Neural crest cell (in vitro differentiated cells): ENCODE measurements around the gene NKX2-4. TPM values are rescaled to one million over a fixed set of nuclear protein-coding genes. Genes with fewer than 3 reads are reported as not detected.
A peak's percentile ranks its signal among the peaks of the same experiment; 100 is the strongest.

Experiments
- DNase-seq: peaks from one replicate; pipeline ENCODE4 v3.0.0; 2021; ENCODE audit warnings: low read depth, mixed read lengths, low spot score
- H3K27ac Mint-ChIP-seq: one replicate; pipeline ENCODE4 v1.8.0; 2021; ENCODE audit warnings: mild to moderate bottlenecking, mixed read lengths; ENCODE audit not compliant: unreplicated experiment
- H3K27me3 Mint-ChIP-seq: 2 replicates; pipeline ENCODE4 v1.8.0; 2021; ENCODE audit warnings: low read depth, mild to moderate bottlenecking, mixed read lengths
- H3K36me3 Mint-ChIP-seq: 2 replicates; pipeline ENCODE4 v1.8.0; 2021; ENCODE audit warnings: low read depth, mild to moderate bottlenecking, mixed read lengths
- H3K4me1 Mint-ChIP-seq: 2 replicates; pipeline ENCODE4 v1.8.0; 2021; ENCODE audit warnings: mixed read lengths
- H3K4me3 Mint-ChIP-seq: one replicate; pipeline ENCODE4 v1.8.0; 2021; ENCODE audit warnings: mild to moderate bottlenecking, mixed read lengths
- H3K9me3 Mint-ChIP-seq: 2 replicates; pipeline ENCODE4 v1.8.0; 2021; ENCODE audit warnings: mixed read lengths
- total RNA-seq: library from RNA; stranded (reverse); gene quantifications from 2 replicates; pipeline ENCODE4 v1.2.1, GENCODE V29; 2021
- TF ChIP-seq, protein P1 (sequence below): fragments of 200-600 bp; sonication (generic); conservative IDR thresholded peaks from 2 replicates; pipeline ENCODE4 v1.5.0; 2021; ENCODE audit warnings: antibody characterized with exemption, mild to moderate bottlenecking

The NKX2-4 gene
- total RNA-seq, 1 donor from 2014 or later: not detected

DNA sequence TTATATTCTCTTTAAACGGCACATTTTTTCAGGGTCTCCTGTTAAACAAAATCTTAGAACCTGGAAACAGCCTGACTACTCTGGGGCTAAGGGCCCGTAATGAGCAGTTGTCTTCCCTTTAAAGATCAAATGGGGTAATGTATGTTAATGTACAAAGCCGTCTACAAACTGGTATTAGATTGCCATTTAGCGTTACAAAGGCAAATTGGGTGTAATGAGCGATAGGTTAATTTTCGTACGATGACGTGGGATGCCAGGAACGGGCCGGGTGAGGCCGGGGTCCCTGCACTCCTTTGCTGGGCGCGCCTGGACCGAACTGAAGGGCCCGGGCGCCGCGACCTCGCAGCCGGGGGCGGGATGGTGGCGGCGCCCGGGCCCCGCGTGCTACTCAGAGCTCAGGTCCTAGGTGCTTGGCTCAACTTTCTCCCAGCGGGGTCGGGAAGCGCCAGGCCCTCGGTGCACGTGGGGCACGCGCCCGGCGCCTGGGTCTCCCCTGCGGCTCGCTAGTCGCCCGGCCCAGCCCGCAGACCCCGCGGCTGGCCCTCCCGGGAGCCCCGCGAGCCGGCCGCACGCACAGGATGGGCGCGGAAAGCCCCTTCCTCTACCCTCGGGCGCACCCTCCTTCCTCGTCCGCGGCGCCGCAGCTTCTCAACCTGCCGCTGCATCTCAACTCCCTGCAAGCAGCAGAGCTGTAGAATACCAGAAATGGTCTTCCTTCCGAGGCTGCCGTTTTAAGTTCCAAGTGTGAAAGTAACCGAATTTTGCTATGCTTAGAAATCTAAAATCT, 5.9 kb downstream of the NKX2-4 start:
- DNase-seq: no peak
- H3K36me3 Mint-ChIP-seq: peaks cover 18% of the 10 kb centered on the region
- H3K27me3 Mint-ChIP-seq: peaks cover 74% of the 10 kb centered on the region
- H3K4me1 Mint-ChIP-seq: peaks cover 10% of the 10 kb centered on the region
- TF ChIP-seq, protein P1, sequence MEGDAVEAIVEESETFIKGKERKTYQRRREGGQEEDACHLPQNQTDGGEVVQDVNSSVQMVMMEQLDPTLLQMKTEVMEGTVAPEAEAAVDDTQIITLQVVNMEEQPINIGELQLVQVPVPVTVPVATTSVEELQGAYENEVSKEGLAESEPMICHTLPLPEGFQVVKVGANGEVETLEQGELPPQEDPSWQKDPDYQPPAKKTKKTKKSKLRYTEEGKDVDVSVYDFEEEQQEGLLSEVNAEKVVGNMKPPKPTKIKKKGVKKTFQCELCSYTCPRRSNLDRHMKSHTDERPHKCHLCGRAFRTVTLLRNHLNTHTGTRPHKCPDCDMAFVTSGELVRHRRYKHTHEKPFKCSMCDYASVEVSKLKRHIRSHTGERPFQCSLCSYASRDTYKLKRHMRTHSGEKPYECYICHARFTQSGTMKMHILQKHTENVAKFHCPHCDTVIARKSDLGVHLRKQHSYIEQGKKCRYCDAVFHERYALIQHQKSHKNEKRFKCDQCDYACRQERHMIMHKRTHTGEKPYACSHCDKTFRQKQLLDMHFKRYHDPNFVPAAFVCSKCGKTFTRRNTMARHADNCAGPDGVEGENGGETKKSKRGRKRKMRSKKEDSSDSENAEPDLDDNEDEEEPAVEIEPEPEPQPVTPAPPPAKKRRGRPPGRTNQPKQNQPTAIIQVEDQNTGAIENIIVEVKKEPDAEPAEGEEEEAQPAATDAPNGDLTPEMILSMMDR: no peak
- H3K4me3 Mint-ChIP-seq: peak overlapping the region; percentile 21
- no peak overlapping the region for H3K27ac Mint-ChIP-seq
- no peaks in the 10 kb centered on the region for H3K9me3 Mint-ChIP-seq

DNA sequence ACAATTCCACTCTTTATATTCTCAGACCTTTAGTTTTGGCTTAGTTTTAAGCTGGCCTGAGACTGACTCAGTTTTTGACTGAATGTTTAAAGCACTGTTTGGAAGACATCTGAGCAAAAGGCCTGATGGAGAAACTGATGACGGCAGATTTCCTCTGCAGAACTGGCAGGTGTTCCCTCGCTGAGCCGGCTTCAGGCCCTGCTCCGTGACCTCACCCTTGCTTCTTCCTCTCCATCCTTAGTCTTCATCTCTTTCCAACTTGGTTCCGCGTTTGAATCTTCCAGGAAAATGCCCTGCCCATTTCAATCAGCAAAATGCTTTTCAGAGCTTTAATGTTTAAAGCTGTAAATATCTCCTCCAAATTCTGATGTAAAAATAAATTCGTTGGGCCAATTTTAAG, 6.6 kb downstream of the NKX2-4 start:
- peaks cover 18% of the 10 kb centered on the region for H3K36me3 Mint-ChIP-seq
- H3K4me3 Mint-ChIP-seq: no peak overlapping the region
- no peak overlapping the region for H3K27ac Mint-ChIP-seq
- peaks cover 15% of the 10 kb centered on the region for H3K4me1 Mint-ChIP-seq
- H3K9me3 Mint-ChIP-seq: no peaks in the 10 kb centered on the region
- peaks cover 71% of the 10 kb centered on the region for H3K27me3 Mint-ChIP-seq
- DNase-seq: no peak
- TF ChIP-seq, protein P1: no peak

DNA sequence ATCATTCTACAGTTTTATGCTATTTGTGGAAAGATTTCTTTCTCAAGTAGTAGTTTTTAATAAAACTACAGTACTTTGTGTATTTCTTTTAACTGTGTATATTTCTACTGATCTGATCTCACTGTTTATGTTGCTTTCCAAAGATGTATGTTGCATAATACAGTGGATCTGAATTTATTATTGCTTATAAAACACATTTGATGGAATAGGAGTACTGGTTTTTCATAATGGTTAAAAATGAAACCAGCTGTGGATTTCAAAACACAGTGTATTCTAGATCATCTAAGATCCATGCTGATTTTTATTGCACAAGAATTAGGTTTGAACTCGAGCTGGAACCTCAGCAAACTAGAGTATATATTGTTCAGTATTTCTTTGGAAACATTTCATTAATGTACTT, 8.0 kb downstream of the NKX2-4 start:
- H3K4me1 Mint-ChIP-seq: peaks cover 19% of the 10 kb centered on the region
- H3K36me3 Mint-ChIP-seq: peaks cover 18% of the 10 kb centered on the region
- peaks cover 57% of the 10 kb centered on the region for H3K27me3 Mint-ChIP-seq
- TF ChIP-seq, protein P1: no peak
- H3K4me3 Mint-ChIP-seq: no peak overlapping the region
- no peak overlapping the region for H3K27ac Mint-ChIP-seq
- H3K9me3 Mint-ChIP-seq: no peaks in the 10 kb centered on the region
- no peak for DNase-seq

DNA sequence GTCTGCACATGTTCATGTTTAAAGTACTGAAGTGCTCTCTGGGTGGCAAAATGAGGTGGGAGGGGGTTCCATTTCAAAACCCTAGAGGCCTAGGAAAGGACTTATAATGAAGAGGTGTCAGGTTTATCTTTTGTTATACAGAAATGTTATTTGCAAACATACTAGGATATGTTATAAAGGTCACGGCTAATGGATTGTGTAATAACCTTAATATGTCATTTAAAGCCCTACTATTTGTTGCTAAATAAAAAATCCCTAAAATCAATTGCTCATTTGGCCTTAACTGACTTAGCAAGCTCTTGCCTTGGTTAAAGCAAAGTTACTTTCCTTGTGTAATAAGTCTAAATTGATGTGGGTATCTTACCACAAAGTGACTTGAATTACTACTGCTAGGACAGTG, 8.8 kb downstream of the NKX2-4 start:
- Mint-ChIP-seq H3K27me3 (peaks cover 49% of the 10 kb centered on the region), H3K4me3 (no peak overlapping the region), H3K9me3 (no peaks in the 10 kb centered on the region), H3K27ac (no peak overlapping the region), H3K4me1 (peaks cover 23% of the 10 kb centered on the region), H3K36me3 (peaks cover 22% of the 10 kb centered on the region)
- TF ChIP-seq, protein P1: no peak
- no peak for DNase-seq

DNA sequence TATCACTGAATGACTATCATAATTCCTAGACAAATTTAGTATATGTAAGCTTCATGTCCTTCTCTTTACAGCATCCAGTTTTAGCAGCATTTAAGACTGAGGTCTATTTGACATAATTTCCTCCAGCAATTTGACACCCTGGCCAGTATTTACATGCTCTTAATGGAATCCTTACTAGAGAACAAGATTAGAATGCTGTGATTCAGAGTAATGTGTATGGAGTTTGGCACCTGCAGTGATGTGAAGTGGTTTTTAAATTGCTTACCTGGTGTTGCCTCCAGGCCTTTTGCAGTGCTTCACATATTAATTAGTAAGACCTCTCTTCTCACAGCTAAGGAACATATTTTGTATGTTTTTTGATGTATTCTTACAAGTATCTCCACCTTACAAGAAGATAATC, 9.8 kb downstream of the NKX2-4 start:
- Mint-ChIP-seq H3K27me3 (peaks cover 39% of the 10 kb centered on the region), H3K4me1 (peaks cover 30% of the 10 kb centered on the region), H3K36me3 (peaks cover 23% of the 10 kb centered on the region), H3K27ac (no peak overlapping the region), H3K4me3 (no peak overlapping the region), H3K9me3 (no peaks in the 10 kb centered on the region)
- TF ChIP-seq, protein P1: no peak
- no peak for DNase-seq
